ENCODE data around the gene CORO2B.

The CORO2B gene, protein sequence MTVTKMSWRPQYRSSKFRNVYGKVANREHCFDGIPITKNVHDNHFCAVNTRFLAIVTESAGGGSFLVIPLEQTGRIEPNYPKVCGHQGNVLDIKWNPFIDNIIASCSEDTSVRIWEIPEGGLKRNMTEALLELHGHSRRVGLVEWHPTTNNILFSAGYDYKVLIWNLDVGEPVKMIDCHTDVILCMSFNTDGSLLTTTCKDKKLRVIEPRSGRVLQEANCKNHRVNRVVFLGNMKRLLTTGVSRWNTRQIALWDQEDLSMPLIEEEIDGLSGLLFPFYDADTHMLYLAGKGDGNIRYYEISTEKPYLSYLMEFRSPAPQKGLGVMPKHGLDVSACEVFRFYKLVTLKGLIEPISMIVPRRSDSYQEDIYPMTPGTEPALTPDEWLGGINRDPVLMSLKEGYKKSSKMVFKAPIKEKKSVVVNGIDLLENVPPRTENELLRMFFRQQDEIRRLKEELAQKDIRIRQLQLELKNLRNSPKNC

DNA sequence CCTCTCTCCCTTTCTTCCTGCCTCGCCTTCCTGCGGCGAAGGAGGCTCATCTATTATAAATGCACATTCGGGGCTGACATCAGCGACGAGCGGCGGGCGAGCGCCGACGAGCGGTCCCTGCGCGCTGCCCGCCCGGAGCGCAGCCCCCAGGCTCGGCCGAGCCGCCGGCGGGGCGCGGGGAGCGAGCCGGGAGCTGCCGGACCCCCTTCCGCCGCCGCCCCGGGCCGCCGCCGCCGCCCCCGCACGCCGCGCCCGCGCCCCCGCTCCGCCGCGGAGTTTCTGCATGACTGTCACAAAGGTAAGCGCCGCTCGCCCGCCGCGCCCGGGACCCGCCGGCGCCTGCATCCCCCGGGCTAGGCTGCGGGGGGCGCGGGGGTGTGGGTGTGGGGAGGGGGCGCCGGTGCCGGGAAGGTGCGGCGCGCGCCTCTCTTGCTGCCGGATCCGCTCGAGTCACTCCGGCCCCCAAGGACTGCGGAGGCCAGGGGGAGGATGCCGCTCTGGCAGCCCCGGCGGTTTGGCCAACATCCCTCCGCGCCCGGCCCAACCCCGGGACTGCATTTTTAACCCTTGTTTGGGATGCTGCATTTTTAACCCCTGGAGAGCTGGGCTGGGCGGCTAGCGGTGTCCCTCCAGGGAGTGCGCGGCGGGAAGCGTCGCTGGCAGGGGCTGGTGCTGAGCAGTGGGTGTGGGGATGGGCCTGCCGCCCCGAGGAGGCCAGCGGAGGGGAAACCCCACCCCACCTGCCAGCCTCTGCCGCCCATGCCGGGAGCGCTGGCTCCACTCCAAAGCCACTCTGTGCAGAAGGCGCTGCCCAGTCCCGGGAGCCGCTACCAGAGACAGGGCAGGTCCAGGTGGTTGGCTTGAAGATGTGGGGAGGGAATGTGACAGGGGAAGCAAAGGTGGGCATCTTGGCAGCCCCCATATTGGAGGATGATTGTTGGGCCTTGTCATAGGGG lies at the start of gene CORO2B:
TSS of gene CORO2B (plus strand) at position 14 of the 956 bp plus-strand sequence. CDS start at position 284, 270 bp downstream.
- no peak for DNase-seq (ENCODE audit: low read depth in 2 of 2)

DNA sequence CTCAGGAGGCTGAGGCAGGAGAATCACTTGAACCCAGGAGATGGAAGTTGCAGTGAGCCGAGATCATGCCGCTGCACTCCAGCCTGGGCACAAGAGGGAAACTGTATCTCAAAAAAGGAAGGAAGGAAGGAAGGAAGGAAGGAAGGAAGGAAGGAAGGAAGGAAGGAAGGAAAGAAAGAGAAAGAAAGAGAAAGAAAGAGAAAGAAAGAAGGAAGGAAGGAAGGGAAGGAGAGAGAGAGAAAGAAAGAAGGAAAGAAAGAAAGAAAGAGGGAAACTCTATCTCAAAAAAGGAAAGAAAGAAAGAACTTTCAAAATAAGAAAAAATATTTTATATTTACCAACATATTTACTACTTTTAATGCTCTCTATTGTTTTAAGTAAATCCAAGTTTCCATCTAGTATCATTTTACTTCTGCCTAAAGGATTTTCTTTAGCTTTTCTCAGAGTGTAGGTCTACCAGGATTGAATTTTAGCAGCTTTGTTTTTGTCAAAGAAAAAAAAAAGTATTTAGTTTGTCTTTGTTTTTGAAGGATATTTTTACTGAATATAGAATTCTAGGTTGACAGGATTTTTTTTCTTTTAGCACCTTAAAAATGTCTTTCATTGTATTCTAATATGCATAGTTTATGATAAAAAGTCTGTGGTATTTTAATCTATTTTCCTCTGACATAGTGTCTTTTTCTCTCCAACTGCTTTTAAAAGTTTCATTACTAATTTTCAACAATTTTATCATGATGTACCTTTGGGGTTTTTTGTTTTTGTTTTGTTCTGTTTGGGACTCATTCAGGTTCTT lies 47.2 kb upstream of the CORO2B start:
- no peak for DNase-seq (ENCODE audit: low read depth in 2 of 2)

DNA sequence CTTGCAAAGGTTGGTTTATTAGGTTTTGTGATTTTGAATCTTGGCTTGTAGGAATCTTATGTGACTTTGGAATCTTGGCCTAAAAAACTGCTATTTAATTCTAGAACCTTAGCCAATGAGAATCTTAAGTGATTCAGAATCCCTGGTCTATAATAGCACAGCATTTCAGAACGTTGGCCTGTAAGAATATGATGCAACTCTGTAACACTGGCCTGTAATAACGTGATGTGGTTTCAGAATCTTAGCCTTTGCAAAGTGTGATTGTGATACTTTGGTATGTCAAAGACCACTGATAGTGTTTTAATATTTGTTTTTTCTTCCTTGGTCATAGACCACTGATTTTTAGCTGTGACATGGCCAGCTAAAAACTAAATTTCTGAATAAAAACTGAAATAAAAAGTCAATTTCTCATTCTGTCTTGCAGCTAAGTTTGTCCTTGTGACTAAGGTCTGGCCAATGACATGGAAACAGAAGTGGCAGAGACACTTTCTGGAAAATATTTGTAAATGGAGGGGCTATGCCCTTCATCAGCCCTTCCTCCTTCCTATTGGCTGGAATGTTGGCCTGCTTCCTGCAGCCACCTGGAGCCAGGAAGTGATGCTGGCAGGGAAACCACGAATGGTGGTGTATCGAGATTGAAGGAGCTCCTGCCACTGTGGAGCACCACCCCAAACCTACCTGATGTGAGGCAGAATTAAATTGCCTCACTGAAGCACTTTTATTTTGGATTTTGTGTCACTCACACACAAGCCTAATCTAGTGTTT lies 42.3 kb upstream of the CORO2B start:
- DNase-seq (ENCODE audit: low read depth in 2 of 2), result no peak

DNA sequence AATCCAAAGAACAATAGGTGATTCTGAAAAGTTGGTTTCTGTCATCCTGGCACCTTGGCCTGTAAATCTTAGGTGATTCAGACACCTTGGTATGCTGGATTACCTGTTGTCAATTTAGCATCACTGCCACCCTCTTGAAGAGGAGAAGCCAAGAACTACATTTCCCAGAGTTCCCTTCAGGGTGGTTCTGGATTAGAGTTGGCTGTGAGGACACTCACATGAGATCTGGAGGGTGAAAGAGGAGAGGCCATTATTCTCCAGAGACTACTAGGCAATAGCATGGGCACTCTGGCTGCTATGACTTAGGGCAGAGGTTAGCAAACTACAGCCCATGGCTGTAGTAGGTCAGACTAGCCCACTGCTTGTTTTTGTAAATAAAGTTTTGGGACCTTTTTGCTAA lies 41.7 kb upstream of the CORO2B start:
- DNase-seq (ENCODE audit: low read depth in 2 of 2), result no peak

DNA sequence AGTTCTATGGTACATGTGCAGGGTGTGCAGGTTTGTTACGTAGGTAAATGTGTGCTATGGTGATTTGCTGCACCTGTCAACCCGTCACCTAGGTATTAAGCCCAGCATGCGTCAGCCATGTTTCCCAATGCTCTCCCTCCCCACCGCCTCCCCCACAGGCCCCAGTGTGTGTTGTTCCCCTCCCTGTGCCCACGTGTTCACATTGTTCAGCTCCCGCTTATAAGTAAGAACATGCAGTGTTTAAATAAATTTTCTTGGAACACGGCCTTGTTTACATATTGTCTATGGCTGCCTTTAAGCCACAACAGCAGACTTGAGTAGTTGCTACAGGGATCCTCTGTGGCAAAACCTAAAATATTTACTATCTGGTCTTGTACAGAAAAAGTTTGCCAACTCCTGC lies 41.3 kb upstream of the CORO2B start:
- DNase-seq (ENCODE audit: low read depth in 2 of 2), result no peak

DNA sequence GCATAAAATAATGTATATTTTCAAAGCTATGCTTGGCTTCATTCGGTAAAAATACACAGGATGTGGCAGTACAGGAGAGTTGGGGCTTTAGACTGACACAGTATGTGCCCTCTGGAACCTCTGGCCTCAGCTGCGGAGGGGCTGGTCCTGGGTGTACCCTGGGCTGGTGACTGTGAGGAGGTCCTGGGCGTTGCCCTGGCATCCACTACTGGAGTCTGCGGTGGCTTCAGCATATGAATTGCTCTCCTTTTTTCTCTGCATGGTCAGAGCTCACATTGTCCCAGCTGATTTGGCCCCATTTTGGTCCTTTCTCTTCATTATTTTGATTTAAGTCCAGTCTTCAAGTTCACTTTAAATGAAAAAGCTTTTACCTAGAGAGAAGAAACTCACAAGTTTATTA lies 40.5 kb upstream of the CORO2B start:
- no peak for DNase-seq (ENCODE audit: low read depth in 2 of 2)

DNA sequence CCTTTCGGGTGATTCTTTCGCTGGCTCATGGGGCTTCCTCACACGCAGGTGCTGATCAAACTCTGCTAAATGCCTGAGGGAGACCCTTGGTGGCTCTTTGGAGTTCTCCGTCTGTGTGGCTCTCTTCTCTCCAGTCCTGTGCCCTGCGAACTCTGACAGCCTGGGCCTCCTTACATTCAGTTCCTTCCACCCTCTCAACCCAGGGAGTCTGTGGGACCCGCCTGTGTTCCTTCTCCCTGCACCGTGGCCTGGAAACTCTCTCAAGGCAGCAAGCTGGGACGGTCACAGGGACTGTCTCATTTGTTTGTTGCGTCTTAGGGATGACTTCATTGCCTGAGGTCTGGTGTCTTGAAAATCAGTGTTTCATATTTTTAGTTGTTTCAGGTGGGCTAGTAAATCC lies 37.0 kb upstream of the CORO2B start:
- no peak for DNase-seq (ENCODE audit: low read depth in 2 of 2)

DNA sequence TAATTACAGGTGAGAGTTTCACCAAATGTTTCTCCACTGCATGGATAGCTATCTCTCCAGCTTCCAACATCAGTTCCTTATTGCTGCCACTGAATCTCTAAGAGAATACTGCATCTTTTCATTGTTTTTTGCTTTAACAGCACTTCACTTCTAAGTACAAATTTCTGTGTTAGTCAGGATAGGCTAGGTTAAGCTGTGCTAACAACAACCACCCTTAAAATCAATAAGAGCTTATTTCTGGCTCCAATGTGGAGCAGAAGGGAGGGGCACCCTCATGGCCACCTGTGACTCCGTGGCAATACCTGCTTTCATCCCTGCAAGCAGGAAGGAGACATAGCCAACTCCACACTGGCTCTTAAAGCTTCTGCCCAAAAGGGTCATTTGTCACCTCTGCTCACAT lies 36.4 kb upstream of the CORO2B start:
- no peak for DNase-seq (ENCODE audit: low read depth in 2 of 2)

DNA sequence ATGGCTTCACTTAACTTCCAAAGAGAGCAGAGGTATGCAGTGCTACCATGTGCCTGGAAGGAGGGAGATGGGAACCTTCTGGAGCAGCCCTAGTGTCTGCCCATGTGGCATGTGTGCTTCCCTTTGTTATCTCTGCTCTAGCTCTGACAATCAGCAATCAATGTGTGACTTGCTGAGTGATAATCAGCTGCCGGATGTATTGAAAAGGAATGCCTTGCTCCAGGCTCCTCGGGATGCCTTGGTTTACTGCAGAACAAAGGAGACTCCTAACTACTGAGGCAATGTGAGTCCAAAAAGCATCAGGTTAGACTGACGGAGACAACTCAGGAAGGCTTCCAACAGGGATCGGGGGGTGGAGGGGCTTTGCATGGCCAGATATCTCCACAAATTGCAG lies 36.0 kb upstream of the CORO2B start:
- no peak for DNase-seq (ENCODE audit: low read depth in 2 of 2)

DNA sequence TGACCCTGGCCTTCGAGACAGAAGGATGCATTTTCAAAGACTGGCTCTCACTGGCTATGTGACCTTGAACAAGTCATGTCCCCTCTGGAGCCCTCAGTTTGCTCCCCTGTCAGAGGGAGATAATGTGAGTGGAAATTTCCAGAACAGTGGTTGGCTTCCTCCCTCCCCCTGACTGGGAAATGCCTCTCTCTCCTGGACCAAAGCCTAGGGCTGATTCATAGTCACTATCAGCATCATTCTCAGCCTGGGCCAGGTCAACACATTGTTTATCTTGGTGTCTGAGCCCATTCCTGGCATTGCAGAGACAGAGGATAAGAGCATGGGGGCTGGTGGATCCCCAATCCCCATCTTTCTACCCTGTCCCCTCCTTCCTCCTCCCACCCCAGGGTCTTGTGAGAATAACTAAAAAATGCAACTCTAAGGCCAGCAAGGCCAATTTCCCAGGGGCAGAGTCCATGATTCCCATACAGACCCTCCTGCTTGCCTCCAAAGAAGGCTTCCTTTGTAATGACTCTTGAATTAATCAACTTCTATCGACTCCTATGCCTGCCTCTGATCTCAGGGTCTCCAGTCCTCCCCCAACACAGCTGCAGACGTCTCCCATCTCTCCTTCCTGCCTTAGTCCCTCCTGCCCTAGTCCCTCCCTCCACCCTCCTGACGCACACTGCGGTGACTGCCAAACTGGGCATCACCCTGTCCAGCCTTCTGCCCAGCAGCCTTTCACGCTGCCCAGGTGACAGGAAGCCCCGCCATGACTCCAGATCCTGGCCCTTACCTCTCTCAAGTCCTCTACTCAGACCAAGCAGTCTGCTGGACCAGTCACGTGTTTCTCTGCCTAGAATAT lies 35.4 kb upstream of the CORO2B start:
- DNase-seq (ENCODE audit: low read depth in 2 of 2), result no peak

DNA sequence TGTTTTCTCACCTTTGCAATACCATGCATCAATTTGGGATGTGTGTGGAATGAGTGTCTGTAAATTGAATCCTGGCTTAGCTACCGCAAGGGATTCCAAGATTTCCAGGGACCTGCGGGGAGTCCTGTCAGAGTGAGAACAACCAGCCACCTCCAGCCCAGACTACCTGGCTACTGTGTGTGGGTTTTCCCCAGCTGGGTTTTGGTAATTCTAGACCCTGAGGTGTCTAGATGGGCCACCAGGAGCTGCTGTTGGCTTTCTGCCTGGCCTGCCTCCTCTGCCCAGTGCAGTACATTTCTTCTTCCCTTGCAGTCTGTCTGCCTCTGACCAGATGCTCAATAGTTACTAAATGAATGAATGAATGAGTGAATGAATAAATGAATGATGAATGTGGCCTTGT lies 32.5 kb upstream of the CORO2B start:
- no peak for DNase-seq (ENCODE audit: low read depth in 2 of 2)

DNA sequence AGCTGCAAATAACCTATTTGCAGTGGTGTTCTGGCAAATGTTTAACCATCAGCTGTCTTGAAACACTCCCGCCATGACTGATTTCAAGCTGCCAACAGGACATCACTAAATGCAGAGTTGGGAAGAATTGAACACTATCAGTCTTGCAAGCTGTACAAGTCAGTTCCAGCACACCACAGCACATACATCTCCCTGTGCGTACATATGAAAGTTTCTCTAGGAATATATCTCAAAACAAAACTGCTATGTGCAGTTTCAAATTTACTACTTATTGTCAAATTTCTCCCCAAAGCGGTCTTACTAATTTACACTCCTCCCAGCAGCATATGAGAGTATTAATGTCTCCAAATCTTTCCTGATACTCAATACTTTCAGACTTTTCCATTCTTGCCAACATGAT lies 30.4 kb upstream of the CORO2B start:
- DNase-seq (ENCODE audit: low read depth in 2 of 2), result no peak

DNA sequence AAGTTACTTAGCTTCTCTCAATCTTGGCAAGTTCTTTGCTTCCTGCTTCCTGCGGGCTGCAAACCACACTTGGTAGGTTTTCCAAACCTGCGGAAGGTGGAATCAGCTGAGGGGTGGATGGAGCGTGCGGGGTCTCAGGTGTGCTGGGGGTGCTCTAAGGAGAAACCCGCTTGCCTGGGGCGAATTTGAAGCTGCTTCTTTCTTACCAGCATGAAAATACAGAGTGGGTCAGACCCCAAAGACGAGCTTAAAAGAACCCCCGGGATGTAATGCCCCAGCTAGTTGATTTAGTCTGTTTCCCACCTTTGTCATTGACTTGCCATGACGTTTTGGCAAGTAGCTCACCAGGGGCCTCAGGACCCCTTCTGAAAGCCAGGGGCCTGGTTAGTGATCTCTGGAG lies 28.8 kb upstream of the CORO2B start:
- DNase-seq (ENCODE audit: low read depth in 2 of 2), result no peak

DNA sequence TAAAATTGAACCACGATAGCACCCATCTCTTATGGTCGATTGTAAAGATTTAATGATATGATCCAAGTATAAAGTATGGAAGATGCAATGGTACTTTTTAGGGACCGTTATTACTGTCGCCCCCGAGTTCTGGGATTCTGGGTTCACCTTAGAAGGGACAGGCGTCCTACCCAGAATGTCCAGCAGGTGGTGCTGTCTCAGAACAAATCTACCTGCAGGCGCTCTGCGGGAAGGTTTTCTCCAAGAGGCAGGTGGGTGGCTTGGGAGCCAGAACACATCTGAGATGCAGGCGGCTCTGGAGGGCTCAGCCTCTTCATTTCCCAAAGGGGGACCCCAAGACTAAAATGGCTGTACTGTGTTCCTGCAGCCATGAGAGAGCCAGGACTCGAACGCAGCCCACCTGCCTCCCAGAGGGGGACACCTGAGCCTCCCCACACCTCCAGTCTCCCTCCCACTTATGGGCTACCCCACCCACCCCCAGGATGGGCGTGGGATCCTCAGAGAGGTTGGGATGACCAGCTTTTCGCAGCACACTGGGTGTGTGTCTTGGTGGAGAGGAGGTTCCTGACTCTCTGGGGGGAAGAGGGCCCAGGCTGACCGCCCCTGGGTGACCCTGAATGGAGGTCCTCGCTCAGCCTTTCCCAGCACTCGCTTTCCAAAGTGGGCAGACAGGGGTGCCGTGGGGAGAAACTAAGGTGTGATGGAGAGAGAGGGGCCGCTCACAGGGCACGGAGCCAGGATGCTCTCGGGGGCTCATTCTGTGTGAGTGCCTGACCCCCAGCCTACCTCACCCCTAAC lies 28.1 kb upstream of the CORO2B start:
- peak; percentile 32 to 64 for DNase-seq (ENCODE audit: low read depth in 2 of 2)

DNA sequence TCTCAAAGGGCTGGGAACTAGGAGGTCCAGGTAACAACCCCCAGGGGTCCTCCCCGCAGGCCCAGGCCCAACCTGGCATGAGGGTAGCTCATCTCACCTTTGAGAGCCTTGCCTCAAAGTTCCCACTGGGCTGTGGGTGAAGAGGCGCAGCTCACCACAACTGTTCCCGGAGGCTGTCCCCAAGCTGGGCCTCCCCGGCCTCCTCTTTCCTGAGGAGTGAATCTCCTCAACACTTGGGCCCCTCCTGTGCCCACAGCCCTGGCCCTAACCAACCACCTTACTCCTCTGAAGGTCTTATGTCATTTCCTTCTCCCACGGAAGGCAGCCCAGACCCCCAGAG lies 27.5 kb upstream of the CORO2B start:
- DNase-seq (ENCODE audit: low read depth in 2 of 2), result no peak

DNA sequence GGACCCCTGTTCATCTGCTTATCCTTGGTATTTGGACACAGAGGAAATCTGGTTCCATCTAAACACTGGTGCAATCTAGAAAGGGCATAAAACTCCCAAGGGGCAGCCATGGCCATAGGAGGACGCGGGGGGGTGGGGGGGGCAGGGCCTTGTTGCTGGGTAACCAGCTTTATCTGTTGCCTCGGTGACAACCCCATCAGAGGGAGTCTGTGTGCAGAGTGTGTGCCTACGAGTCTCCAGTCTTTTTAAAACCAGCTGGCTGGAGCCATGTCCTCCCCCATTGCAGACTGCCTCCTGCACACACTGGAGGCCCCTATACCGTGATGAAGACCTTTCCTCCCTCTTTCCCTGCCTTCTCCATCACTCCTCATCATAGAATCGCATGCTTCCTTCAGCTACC lies 26.4 kb upstream of the CORO2B start:
- DNase-seq (ENCODE audit: low read depth in 2 of 2), result no peak

DNA sequence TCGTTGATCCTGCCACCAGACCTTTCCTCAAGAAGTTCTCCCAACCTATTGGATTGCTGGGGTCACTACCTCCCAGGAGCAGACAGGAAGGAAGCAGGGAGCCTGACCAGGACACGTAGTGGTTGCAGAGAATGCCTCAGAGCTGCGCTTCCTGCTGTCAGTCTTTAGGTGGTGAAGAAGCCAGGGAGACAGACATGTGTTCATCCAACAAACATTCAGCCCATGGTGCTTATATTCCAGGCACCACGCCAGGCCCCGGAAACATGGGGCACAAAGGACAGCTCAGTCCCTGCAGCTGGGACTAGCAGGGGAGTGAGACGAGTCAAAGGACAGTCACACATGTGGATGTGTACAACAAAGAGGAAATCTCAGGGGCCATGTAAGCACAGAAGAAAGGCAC lies 26.0 kb upstream of the CORO2B start:
- DNase-seq (ENCODE audit: low read depth in 2 of 2), result no peak

DNA sequence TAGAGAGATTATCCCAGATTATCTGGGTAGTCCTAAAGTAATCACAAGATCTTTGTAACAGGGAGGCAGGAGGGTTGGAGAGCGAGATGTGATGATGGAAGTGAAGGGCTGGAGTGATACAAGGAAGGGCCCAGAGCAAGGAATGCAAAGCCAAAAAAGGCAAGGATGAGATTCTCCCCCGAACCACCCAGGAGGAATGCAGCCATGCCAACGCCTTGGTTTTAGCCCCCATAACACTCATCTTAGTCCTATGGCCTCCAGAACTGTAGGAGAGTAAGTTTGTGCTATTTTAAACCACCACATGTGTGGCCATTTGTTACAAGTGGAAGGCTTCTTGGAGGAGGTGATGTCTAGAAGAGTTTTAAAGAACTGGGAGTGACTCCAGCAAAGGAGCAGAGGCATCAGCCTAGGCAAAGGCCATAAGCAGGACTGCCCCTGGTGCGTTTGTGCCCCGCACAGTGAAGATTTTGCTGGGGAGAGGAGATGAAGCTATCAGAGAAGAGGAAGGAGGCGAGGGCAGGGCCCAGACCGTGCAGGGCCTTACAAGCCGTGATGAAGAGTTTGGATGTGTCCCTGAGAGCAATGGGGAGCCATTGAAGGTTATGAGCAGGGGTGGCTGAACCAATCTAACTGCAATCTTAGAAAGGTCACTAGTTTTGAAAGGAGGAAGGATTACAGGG lies 25.3 kb upstream of the CORO2B start:
- no peak for DNase-seq (ENCODE audit: low read depth in 2 of 2)
